PC-3 (cell line): ENCODE measurements around the gene ZNF430.

Source experiments
- CTCF ChIP-seq: fragments of 300-600 bp; sonication (generic); conservative IDR thresholded peaks from 2 replicates; pipeline ENCODE4 v1.5.1; 2017; ENCODE audit warnings: antibody characterized with exemption, low read depth, mild to moderate bottlenecking, low read length
- EZH2 ChIP-seq: fragments of 300-600 bp; sonication (generic); IDR thresholded peaks from one replicate; pipeline ENCODE4 v1.6.1; 2017; ENCODE audit warnings: antibody characterized with exemption, mild to moderate bottlenecking, low read length; ENCODE audit not compliant: unreplicated experiment
- EZH2phosphoT487 ChIP-seq: fragments of 300-600 bp; sonication (generic); IDR thresholded peaks from 2 replicates; pipeline ENCODE4 v1.6.1; 2018; ENCODE audit warnings: mild to moderate bottlenecking, antibody characterized with exemption, low read length, borderline replicate concordance

- TF ChIP-seq CTCF (no peak), EZH2 (no peak), EZH2phosphoT487 (no peak)
Observed at GRCh38 chr19:21087871-21088270, 67.4 kb downstream of the ZNF430 start.
